Activated CD4-positive, alpha-beta memory T cell treated with anti-CD3 and anti-CD28 coated beads for 36 hours (primary cell): ENCODE data around the gene MEGF6. TPM values are rescaled to one million over a fixed set of nuclear protein-coding genes. Genes with fewer than 3 reads are reported as not detected.

Experiments
- CTCF ChIA-PET: fragments of 350-600 bp; sonication (Branson Sonifier 250); formaldehyde crosslinking; loops from one replicate; lab custom pipeline; 2021; ENCODE audit warnings: antibody characterized with exemption, inconsistent platforms; lab: Charles Lee
- POLR2A ChIA-PET: fragments of 350-600 bp; sonication (Branson Sonifier 250); formaldehyde crosslinking; loops from one replicate; lab custom pipeline; 2021; ENCODE audit warnings: antibody characterized with exemption; lab: Charles Lee
- DNase-seq: peaks from one replicate; pipeline ENCODE4 v3.0.0-alpha.2; 2020
- H3K27ac Mint-ChIP-seq: one replicate; pipeline ENCODE4 v1.8.0; 2021; ENCODE audit warnings: mixed read lengths
- H3K27me3 Mint-ChIP-seq: one replicate; pipeline ENCODE4 v1.8.0; 2021; ENCODE audit warnings: mixed read lengths
- H3K36me3 Mint-ChIP-seq: one replicate; pipeline ENCODE4 v1.8.0; 2021; ENCODE audit warnings: mixed read lengths
- H3K4me1 Mint-ChIP-seq: one replicate; pipeline ENCODE4 v1.8.0; 2021; ENCODE audit warnings: low read depth, mixed read lengths
- H3K4me3 Mint-ChIP-seq: one replicate; pipeline ENCODE4 v1.8.0; 2021; ENCODE audit warnings: mild to moderate bottlenecking, mixed read lengths
- H3K9me3 Mint-ChIP-seq: one replicate; pipeline ENCODE4 v1.8.0; 2021; ENCODE audit warnings: mixed read lengths
- intact Hi-C: fragments of 100-400 bp; cut with micrococcal nuclease; formaldehyde crosslinking; loops from one replicate; pipeline ENCODE4 v1.15.1; 2023
- total RNA-seq, 2 experiments: library from RNA; stranded (reverse); gene quantifications; one replicate each; pipeline ENCODE4 v1.2.3, GENCODE V29; 2021

MEGF6 gene
- total RNA-seq, 2 experiments from 2014 or later: 6.8 to 9.8 TPM

GRCh38 chr1:3571263-3571662, 40.0 kb downstream of the MEGF6 start:
- CTCF ChIA-PET: no interaction called here
- Mint-ChIP-seq H3K36me3 (no peaks in the 10 kb centered on the region), H3K9me3 (no peaks in the 10 kb centered on the region), H3K4me3 (no peak overlapping the region), H3K4me1 (no peaks in the 10 kb centered on the region), H3K27ac (no peak overlapping the region), H3K27me3 (no peaks in the 10 kb centered on the region)
- POLR2A ChIA-PET: no interaction called here
- intact Hi-C loops: no loop called here
- DNase-seq: no peak

GRCh38 chr1:3570066-3570986, 41.0 kb downstream of the MEGF6 start:
- CTCF ChIA-PET: no interaction called here
- POLR2A ChIA-PET: no interaction called here
- no peak for DNase-seq
- no peaks in the 10 kb centered on the region for H3K27me3 Mint-ChIP-seq
- H3K36me3 Mint-ChIP-seq: no peaks in the 10 kb centered on the region
- no peaks in the 10 kb centered on the region for H3K9me3 Mint-ChIP-seq
- H3K4me3 Mint-ChIP-seq: no peak overlapping the region
- H3K27ac Mint-ChIP-seq: no peak overlapping the region
- intact Hi-C loops: no loop called here
- no peaks in the 10 kb centered on the region for H3K4me1 Mint-ChIP-seq

- Mint-ChIP-seq H3K4me1 (no peaks in the 10 kb centered on the region), H3K27me3 (no peaks in the 10 kb centered on the region), H3K4me3 (no peak overlapping the region), H3K9me3 (no peaks in the 10 kb centered on the region), H3K27ac (no peak overlapping the region), H3K36me3 (no peaks in the 10 kb centered on the region)
- CTCF ChIA-PET: interaction anchor here (1.1 kb wide), 1 partner anchor 50 kb away, joined by 3 read pairs; no protein-coding TSS in a partner anchor
- intact Hi-C loops: no loop called here
- no peak for DNase-seq
- POLR2A ChIA-PET: no interaction called here
Observed at GRCh38 chr1:3569436-3569835, 41.9 kb downstream of the MEGF6 start.

- H3K27me3 Mint-ChIP-seq: no peaks in the 10 kb centered on the region
- no peaks in the 10 kb centered on the region for H3K9me3 Mint-ChIP-seq
- no peak overlapping the region for H3K27ac Mint-ChIP-seq
- no peak for DNase-seq
- POLR2A ChIA-PET: no interaction called here
- no peak overlapping the region for H3K4me3 Mint-ChIP-seq
- H3K4me1 Mint-ChIP-seq: no peaks in the 10 kb centered on the region
- no peaks in the 10 kb centered on the region for H3K36me3 Mint-ChIP-seq
- intact Hi-C loops: no loop called here
- CTCF ChIA-PET: interaction anchor here (1.1 kb wide), 1 partner anchor 50 kb away, joined by 3 read pairs; no protein-coding TSS in a partner anchor
Observed at GRCh38 chr1:3568815-3569435, 42.4 kb downstream of the MEGF6 start.

GRCh38 chr1:3566951-3567804, 44.1 kb downstream of the MEGF6 start:
- ChIA-PET POLR2A (no interaction called here), CTCF (interaction anchor here (5.1 kb wide), 1 partner anchor 54 kb away, joined by 66 read pairs; no protein-coding TSS in a partner anchor)
- no peak for DNase-seq
- H3K36me3 Mint-ChIP-seq: no peaks in the 10 kb centered on the region
- H3K4me1 Mint-ChIP-seq: no peaks in the 10 kb centered on the region
- H3K27ac Mint-ChIP-seq: no peak overlapping the region
- no peaks in the 10 kb centered on the region for H3K27me3 Mint-ChIP-seq
- no peak overlapping the region for H3K4me3 Mint-ChIP-seq
- intact Hi-C loops: no loop called here
- no peaks in the 10 kb centered on the region for H3K9me3 Mint-ChIP-seq

GRCh38 chr1:3566003-3566885, 45.1 kb downstream of the MEGF6 start:
- Mint-ChIP-seq H3K27me3 (no peaks in the 10 kb centered on the region), H3K27ac (no peak overlapping the region), H3K9me3 (no peaks in the 10 kb centered on the region), H3K4me3 (no peak overlapping the region), H3K36me3 (no peaks in the 10 kb centered on the region), H3K4me1 (no peaks in the 10 kb centered on the region)
- no peak for DNase-seq
- CTCF ChIA-PET: interaction anchor here (5.1 kb wide), 1 partner anchor 55 kb away, joined by 66 read pairs; no protein-coding TSS in a partner anchor
- intact Hi-C loops: no loop called here
- POLR2A ChIA-PET: no interaction called here

DNA sequence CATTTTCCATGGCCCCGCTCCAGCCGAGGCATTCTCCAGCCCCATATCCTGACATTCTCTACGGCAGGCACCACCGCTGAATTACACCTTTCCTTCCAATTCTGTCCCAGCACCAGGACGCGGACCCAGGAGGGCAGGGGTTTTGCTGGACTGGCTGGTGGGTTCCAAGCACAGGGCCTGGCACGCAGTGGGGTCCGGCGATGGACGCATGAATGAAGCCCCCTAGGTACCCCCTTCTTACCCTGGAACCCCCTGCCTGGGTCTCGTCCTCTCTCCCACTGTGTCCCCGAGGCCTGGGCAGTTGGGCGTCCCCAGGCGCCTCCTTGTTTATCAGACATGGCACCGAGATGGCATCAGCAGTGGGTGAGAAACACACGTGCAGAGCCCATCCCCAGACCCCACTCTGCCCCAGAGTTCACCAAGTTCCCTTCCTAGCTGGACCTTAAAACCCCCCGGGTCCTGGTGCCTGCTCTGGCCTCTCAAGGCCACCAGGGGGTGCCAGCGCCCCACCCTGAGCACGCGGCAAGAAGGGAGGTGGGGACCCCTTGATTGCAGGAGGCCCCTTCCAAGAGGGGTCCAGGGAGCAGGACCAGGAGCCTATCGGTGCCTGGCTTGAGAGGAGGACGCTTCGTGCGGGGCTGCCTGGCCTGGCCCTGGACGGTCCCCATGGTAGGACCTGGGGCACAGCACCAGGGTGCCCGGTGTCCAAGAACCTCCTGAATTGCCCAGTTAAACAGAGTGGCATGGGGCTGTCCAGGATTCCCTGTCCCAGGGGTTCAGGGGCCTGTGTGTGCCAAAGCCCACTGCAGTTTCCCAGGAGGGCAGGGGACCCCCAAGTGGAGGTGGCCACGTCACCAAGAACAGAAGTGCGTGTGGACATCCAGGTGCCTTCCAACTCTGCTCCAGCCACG, 46.1 kb downstream of the MEGF6 start:
- intact Hi-C loops: loop anchor here (1.0 kb wide), 1 partner anchor 54 kb away; no protein-coding TSS in a partner anchor
- POLR2A ChIA-PET: no interaction called here
- no peaks in the 10 kb centered on the region for H3K36me3 Mint-ChIP-seq
- DNase-seq: peak; percentile 28
- no peaks in the 10 kb centered on the region for H3K27me3 Mint-ChIP-seq
- no peaks in the 10 kb centered on the region for H3K9me3 Mint-ChIP-seq
- no peak overlapping the region for H3K27ac Mint-ChIP-seq
- no peak overlapping the region for H3K4me3 Mint-ChIP-seq
- CTCF ChIA-PET: interaction anchor here (0.8 to 5.1 kb wide), 6 partner anchors 14 to 1177 kb away, joined by 3 to 66 read pairs (median 5); no protein-coding TSS in a partner anchor
- no peaks in the 10 kb centered on the region for H3K4me1 Mint-ChIP-seq

DNA sequence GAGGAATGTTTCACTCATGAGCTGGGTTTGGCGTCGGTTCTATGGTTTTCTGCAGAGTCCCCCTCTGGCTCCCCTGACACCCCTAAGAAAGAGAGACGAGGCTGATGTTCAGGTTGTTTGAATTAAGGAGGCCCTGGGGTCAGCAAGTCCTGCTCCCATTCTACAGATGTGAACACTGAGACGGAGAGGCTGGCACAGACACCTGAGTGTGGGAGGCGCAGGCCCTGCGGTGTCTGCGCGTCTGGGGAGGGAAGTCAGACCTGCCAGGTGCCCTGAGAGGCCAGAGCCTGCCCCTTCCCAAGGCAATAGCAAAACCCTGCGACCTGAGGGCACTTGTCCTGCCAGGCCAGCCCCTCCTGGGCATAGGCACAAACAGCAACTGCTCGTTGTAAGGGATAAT, 47.7 kb downstream of the MEGF6 start:
- Mint-ChIP-seq H3K4me3 (no peak overlapping the region), H3K4me1 (no peaks in the 10 kb centered on the region), H3K36me3 (no peaks in the 10 kb centered on the region), H3K27me3 (no peaks in the 10 kb centered on the region), H3K27ac (no peak overlapping the region), H3K9me3 (no peaks in the 10 kb centered on the region)
- intact Hi-C loops: no loop called here
- ChIA-PET POLR2A (no interaction called here), CTCF (interaction anchor here (1.2 to 5.1 kb wide), 2 partner anchors 57 to 161 kb away, joined by 3 to 66 read pairs; no protein-coding TSS in a partner anchor)
- DNase-seq: no peak

- no peak overlapping the region for H3K27ac Mint-ChIP-seq
- H3K9me3 Mint-ChIP-seq: peaks cover under 1% of the 10 kb centered on the region
- no peak for DNase-seq
- ChIA-PET POLR2A (no interaction called here), CTCF (interaction anchor here (5.1 kb wide), 1 partner anchor 58 kb away, joined by 66 read pairs; no protein-coding TSS in a partner anchor)
- H3K4me1 Mint-ChIP-seq: no peaks in the 10 kb centered on the region
- no peaks in the 10 kb centered on the region for H3K36me3 Mint-ChIP-seq
- no peak overlapping the region for H3K4me3 Mint-ChIP-seq
- no peaks in the 10 kb centered on the region for H3K27me3 Mint-ChIP-seq
- intact Hi-C loops: no loop called here
Observed at GRCh38 chr1:3563125-3563524, 48.2 kb downstream of the MEGF6 start.

- H3K4me1 Mint-ChIP-seq: no peaks in the 10 kb centered on the region
- no peaks in the 10 kb centered on the region for H3K27me3 Mint-ChIP-seq
- H3K4me3 Mint-ChIP-seq: no peak overlapping the region
- ChIA-PET POLR2A (no interaction called here), CTCF (interaction anchor here (5.1 kb wide), 1 partner anchor 58 kb away, joined by 66 read pairs; no protein-coding TSS in a partner anchor)
- peaks cover 2% of the 10 kb centered on the region for H3K9me3 Mint-ChIP-seq
- H3K27ac Mint-ChIP-seq: no peak overlapping the region
- no peak for DNase-seq
- intact Hi-C loops: no loop called here
- no peaks in the 10 kb centered on the region for H3K36me3 Mint-ChIP-seq
Observed at GRCh38 chr1:3562712-3563111, 48.6 kb downstream of the MEGF6 start.
